Activated T-cell treated with anti-CD3 and anti-CD28 coated beads for 4 hours (primary cell): Measurements from ENCODE around the gene EFCAB7.

Experiments used
- DNase-seq: peaks from one replicate; pipeline ENCODE4 v3.0.0-alpha.2; 2020

The EFCAB7 gene, protein sequence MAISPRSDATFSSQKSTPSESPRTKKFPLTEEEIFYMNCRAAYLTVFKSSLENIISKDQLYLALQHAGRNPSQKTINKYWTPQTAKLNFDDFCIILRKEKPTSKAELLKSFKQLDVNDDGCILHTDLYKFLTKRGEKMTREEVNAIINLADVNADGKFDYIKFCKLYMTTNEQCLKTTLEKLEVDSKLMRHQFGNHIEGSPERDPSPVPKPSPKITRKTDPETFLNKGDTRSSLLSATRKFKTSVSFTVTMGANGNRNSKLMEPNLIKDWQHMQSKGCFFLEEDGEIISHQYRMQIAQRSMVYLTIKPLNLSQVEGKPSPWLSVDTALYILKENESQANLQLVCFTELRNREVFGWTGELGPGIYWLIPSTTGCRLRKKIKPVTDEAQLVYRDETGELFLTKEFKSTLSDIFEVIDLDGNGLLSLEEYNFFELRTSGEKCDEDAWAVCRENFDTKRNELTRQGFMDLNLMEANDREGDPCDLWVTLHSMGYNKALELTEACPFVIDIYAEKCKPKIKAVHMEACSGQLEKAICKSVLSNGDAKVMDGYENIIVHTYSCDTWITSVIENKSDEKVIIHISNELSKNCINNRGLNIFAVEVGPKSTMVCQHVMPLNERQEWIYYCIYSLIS

DNA sequence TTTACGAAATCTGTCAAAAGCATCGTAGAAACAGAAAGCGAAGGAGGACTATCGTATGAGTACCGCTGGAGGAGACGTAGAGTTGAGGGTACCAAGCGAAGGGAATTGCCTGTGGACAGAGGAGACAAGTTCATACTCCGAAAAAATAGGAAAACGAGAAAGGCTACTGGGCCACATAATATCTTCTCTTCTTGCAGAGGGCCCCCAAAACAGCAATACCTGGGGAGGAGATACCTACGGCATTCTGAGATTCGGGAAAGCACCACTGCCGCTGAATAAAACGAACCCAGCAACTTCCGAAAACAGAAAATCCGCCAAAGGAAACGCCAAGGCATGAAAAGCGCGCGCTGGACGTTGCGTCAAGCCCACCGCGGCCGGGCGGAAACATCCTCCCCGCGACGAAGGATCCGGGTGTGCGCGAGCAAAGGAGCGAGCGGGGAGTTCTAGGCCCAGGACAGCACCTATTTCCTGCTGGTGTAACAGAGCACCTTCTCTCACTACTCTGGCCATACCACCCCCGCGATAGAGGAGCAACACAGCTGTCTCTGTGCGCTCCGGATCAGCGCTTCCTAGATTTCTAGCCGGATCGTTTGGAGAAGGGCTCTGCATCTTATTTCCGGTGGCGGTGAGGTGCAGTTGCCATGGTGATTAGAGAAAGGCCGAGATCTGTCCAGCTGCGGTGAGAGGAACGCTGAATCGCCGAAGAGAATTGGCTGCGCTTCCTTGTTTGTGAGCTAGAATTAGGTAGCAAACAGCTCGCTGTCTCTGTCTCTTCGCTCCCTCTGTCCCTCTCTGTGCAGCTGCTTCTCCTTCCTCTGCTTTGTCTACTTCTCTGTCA is at the start of gene EFCAB7, which contains the start of gene ITGB3BP:
Gene EFCAB7 (plus strand): TSS at position 635 of the 838 bp plus-strand sequence. CDS start 2,048 bp downstream, outside the sequence.
Gene ITGB3BP (minus strand): TSS at position 335 of the 838 bp plus-strand sequence. CDS start 92 bp downstream, at position 243.
- DNase-seq: peak; percentile 72

GRCh38 chr1:63475761-63476160 is 47.6 kb upstream of the EFCAB7 start:
- DNase-seq: no peak

DNA sequence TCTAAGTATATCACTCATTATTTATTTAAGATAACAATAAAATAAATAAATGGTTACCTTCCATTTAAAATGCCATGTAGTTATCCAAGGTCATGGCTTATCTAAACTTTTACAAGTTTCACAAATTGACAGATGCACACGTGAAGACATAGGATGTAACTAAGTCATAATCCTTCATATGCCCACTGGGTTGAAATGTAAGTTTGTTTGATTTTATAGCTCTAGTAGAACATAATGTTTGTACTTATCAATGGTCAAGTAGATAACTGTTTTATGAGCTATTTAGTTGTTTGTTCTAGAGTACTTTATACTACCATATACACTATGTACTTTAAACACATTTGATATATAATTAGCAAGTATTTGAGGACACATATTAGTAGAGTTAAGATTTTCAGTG is 43.3 kb upstream of the EFCAB7 start:
- no peak for DNase-seq

DNA sequence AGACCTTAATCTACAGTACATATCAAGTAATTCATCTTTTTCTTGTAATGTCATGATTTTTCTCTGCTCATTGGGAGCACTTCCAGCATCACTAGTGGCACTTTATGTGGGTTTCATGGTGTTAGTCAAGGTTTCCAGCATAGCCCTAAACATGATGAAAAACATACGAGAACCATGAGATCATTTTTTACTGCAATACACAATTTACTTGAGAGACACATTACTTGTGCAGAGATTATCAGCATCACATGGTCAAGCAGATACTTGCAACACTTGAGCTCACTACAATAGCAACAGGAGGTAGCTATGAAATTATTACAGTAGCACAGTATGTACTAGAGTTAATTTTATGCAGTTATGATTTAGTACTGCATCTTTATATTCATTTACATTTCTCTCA is 36.7 kb upstream of the EFCAB7 start:
- DNase-seq: no peak

GRCh38 chr1:63487336-63488065 is 35.8 kb upstream of the EFCAB7 start:
- DNase-seq: no peak

GRCh38 chr1:63497577-63497976 is 25.7 kb upstream of the EFCAB7 start:
- no peak for DNase-seq

- DNase-seq: no peak
These were observed 25.2 kb upstream of the EFCAB7 start for GRCh38 chr1:63498106-63498505.

DNA sequence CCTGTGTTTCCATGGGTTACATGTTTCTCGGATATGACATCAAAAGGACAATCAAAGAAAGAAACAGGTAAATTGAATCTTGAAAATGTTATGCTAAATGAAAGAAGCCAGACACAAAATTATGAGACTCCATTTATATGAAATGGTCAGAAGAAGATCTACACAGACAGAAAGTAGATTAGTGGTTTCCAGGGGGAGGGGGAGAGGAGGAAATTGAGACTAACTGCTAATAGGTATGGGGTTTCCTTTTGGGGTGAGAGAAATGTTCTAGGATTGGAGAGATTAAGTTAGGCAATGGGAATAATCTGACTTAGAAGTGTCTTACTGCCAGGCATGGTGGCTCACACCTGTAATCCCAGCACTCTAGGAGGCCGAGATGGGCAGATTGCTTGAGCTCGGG is 22.1 kb upstream of the EFCAB7 start:
- DNase-seq: no peak

GRCh38 chr1:63506782-63507181 is 16.5 kb upstream of the EFCAB7 start:
- DNase-seq: no peak

GRCh38 chr1:63509718-63510117 is 13.6 kb upstream of the EFCAB7 start:
- no peak for DNase-seq

DNA sequence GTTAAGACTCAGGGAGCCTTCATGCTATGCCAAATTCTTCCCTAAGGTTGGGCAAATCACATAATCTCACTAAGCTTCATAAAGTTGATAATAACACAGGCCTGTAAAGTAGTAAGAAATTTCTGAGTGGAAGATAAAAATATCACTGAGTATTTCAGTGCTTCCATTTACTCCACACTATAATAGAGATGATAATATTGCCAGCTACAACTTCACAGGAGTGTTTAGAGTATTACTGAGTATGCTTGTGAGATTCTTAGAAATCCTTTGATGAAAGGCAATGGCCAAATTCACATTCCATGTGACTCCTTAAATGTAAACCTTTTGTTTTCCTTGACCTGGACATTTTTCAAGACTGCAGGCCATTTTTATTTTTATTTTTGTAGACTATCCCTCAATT is 10.7 kb upstream of the EFCAB7 start:
- DNase-seq: no peak

GRCh38 chr1:63516629-63517028 is 6.7 kb upstream of the EFCAB7 start:
- DNase-seq: no peak

DNA sequence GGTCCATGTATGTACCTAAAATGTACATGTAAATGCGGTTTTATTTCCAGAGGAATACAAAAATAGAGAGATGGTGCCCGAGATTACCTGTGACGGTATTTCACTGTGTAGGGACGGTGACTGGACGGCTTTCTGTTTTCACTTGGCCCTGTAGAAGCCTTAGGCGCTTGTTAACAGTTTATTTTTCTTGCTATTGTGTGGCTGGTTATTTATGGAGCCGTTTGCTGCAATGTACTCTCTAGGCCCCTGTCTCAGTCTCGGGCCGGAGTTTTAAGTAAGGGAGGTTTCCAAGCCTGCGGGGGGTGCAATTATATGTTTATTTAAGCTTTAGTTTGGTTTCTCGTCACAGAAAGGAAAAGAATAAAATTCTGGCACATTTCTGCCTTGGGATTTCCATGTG is 413 bp downstream of the EFCAB7 start:
- no peak for DNase-seq

GRCh38 chr1:63524201-63524600 is 876 bp downstream of the EFCAB7 start:
- DNase-seq: no peak

- no peak for DNase-seq
These were observed 9.4 kb downstream of the EFCAB7 start for GRCh38 chr1:63532727-63533126.

GRCh38 chr1:63533931-63534330 is 10.6 kb downstream of the EFCAB7 start:
- DNase-seq: no peak

DNA sequence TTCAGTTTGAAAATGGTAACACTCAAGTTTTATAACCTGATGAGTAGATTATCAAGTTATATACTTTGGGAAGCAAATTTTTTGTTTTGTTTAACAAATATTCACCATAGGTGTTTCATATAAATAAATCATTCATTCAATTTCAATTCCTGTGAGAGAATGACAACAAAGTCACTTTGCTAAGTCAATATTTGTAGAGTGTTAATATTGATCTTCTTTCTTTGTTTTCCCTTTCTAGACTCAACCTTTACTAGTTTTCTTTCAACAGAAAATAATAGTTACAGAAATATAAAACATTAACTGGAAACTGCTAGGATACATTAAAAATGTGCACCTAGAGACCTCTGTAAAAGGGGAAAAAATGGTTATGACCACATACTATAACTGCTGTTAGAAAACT is 11.1 kb downstream of the EFCAB7 start:
- DNase-seq: no peak

DNA sequence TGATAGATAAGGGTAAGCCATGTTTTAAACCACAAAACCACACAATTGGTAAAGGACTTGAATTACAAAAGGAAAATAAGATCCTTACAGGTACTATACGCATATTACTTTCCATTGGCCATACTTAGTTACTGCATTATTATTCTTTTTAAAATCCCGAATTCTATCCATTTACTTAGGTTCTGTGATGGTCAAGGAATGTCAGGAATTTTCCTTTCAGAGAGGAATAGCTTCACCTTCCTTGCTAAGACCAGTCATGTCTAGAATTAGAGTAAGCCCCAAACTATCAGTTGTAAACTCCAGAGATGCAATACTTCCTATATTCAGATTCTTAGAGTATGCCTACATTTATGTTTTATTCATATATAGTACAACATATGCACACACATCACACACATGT is 13.7 kb downstream of the EFCAB7 start:
- no peak for DNase-seq

DNA sequence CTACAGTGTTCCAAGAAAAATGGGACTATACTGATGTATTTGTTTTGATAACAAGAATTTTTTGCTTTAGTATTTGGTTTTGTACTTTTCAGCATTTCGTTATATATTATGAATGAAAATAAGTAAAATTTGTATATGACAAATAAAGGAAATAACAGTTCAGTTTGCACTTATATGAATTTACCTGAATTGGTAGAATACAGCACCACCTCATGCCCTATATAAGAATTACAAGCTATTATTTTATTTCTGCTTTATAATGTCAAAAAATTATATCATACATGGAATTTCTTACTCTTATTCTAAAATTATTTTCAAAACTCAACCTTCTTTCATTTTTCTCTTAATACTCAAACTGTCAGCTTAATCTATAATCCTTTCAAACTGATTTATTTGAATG is 14.6 kb downstream of the EFCAB7 start:
- no peak for DNase-seq

- no peak for DNase-seq
These were observed 22.5 kb downstream of the EFCAB7 start for GRCh38 chr1:63545780-63546179.

DNA sequence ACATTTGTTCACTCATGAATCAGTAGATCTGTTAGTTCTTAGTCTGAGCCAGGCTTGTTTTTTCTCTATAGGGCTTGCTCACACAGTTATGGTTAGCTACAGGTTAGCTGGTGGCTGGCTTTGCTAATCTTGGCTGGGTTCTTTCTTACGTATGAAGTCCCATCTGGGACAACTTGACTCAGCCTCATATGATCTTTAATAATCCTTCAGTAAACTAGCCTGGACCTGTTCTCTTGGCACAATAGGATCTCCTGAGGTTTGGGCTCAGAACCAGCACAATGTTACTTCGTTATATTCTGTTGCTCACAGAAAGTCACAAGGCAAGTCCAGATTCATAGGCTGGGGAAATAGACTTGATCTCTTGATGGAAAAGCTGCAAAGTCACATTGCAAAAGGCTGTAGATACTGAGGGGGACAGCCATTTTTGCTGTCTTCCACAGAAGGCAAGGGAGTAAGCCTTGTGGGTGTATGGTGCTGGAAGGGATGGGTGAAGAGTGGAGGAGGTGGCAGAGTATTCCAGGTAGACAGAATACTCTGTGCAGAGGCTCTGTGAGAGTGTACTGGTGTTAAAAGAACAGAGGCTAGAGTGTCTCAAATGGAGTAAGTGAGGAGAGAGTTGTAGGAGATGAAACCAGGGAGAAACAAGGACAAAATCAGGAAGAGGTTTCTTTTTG is 24.4 kb downstream of the EFCAB7 start:
- DNase-seq: no peak

DNA sequence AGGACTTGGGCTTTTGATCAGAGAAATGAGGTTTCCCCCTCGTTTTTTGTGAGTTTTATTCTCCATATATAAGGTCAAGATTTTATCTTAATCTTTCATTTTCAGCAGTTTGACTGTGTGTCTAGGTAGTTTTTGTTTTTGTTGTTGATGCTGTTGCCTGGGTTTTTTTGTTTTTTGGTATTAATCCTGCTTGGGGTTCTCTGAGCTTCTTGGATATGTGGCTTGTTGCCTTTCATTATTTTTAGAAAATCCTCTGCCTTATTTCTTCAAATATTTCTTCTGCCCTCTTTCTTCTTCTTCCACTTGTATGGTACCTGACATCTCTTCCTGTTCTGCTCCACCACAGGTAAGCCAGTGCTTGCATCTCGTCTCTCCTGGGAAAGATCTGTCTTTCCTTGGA is 25.0 kb downstream of the EFCAB7 start:
- no peak for DNase-seq
